HCT116 (cell line): Measurements from ENCODE around the gene INTS6L. TPM values are rescaled to one million over a fixed set of nuclear protein-coding genes. Genes with fewer than 3 reads are reported as not detected.

Source experiments
- ATAC-seq: fragments of 200-7000 bp; cut with Tn5 transposase; 2 replicates; pipeline ENCODE4 v1.9.1; 2020; ENCODE audit warnings: mild to moderate bottlenecking, moderate library complexity
- Bru-seq: library from RNA; stranded (reverse); fragments of 400-500 nt; gene quantifications from one replicate; lab custom pipeline; 2021; lab: Mats Ljungman, UMichigan
- BruChase-seq, 2 experiments: library from RNA; stranded (reverse); fragments of 400-500 nt; gene quantifications; one replicate each; lab custom pipeline; 2021; lab: Mats Ljungman, UMichigan
- BruUV-seq: library from RNA; stranded (reverse); fragments of 400-500 nt; replicated peaks from 2 replicates; lab custom pipeline; 2021; lab: Mats Ljungman, UMichigan
- CTCF ChIA-PET: fragments of 300-600 bp; sonication (Branson Sonifier 250); formaldehyde crosslinking; loops from one replicate; lab custom pipeline; 2021; ENCODE audit warnings: antibody characterized with exemption; lab: Charles Lee
- POLR2A ChIA-PET: fragments of 300-600, 350-600 bp; sonication (Branson Sonifier 250); formaldehyde crosslinking; loops from one replicate; lab custom pipeline; 2021; ENCODE audit warnings: antibody characterized with exemption; lab: Charles Lee
- RAD21 ChIA-PET, 2 experiments: fragments of 300-600 bp; sonication (Branson Sonifier 250); formaldehyde crosslinking; loops; one replicate each; lab custom pipeline; 2023; ENCODE audit warnings: low total read pairs in 2 of 2; ENCODE audit not compliant: uncharacterized antibody in 2 of 2, unreplicated experiment in 2 of 2, low non-redundant PET in 1 of 2; lab: Charles Lee
- DNase-seq: peaks from one replicate; pipeline ENCODE4 v3.0.0-alpha.2; 2010; ENCODE audit warnings: low read depth, low spot score
- H2AFZ ChIP-seq: fragments of 200-600 bp; shearing (Covaris generic), sonication (generic); 2 replicates; pipeline ENCODE4 v1.6.1; 2017; ENCODE audit warnings: low read depth, mixed run types, mixed read lengths, antibody characterized with exemption, low read length; ENCODE audit not compliant: poor library complexity, severe bottlenecking
- H3K27ac ChIP-seq: 2 replicates; pipeline ENCODE4 v1.5.1; 2012; ENCODE audit warnings: low read depth, low read length
- H3K27me3 ChIP-seq: fragments of 200-600 bp; sonication (generic); 2 replicates; pipeline ENCODE4 v1.6.1; 2016; ENCODE audit warnings: mixed run types, low read length, mixed read lengths; ENCODE audit not compliant: insufficient read depth
- H3K36me3 ChIP-seq, 2 experiments: fragments of 200-500 bp in 1 of 2; fragments of 200-600 bp in 1 of 2; sonication (Bioruptor generic) in 1 of 2; sonication (generic) in 1 of 2; 2 replicates each; pipeline versions ENCODE4 v1.5.1 to v1.6.1; 2014 to 2016; ENCODE audit warnings: low read length in 2 of 2, inconsistent platforms in 1 of 2, mixed read lengths in 1 of 2, mixed run types in 1 of 2; ENCODE audit not compliant: insufficient read depth in 2 of 2, control insufficient read depth in 1 of 2
- H3K4me1 ChIP-seq, 2 experiments: fragments of 200-600 bp in 1 of 2; sonication (generic) in 1 of 2; 2 replicates each; pipeline versions ENCODE4 v1.5.1 to v1.6.1; 2012 to 2017; ENCODE audit warnings: low read length in 2 of 2, inconsistent platforms in 1 of 2, mild to moderate bottlenecking in 1 of 2, mixed read lengths in 1 of 2, mixed run types in 1 of 2, moderate library complexity in 1 of 2; ENCODE audit not compliant: insufficient read depth in 2 of 2, control insufficient read depth in 1 of 2
- H3K4me2 ChIP-seq: fragments of 200-600 bp; sonication (generic); 2 replicates; pipeline ENCODE4 v1.6.1; 2017; ENCODE audit warnings: mixed run types, low read length, mixed read lengths
- H3K4me3 ChIP-seq, 2 experiments: fragments of 200-600 bp in 1 of 2; sonication (generic) in 1 of 2; replicated peaks in 1 of 2; 2 replicates each; pipeline ENCODE4 v1.5.1; 2011 to 2016; ENCODE audit warnings: low read length in 2 of 2, control low read depth in 1 of 2, low read depth in 1 of 2, mild to moderate bottlenecking in 1 of 2, mixed read lengths in 1 of 2, mixed run types in 1 of 2
- H3K79me2 ChIP-seq: fragments of 200-600 bp; sonication (generic); 2 replicates; pipeline ENCODE4 v1.6.1; 2017; ENCODE audit warnings: mild to moderate bottlenecking, mixed run types, low read length, moderate library complexity, mixed read lengths; ENCODE audit not compliant: insufficient read depth
- H3K9ac ChIP-seq: fragments of 200-600 bp; sonication (generic); 2 replicates; pipeline ENCODE4 v1.6.1; 2016; ENCODE audit warnings: low read length, mixed read lengths
- H3K9me2 ChIP-seq: fragments of 200-600 bp; sonication (generic), shearing (Covaris generic); 2 replicates; pipeline ENCODE4 v1.6.1; 2017; ENCODE audit warnings: mixed run types, mild to moderate bottlenecking, moderate library complexity; ENCODE audit not compliant: insufficient read depth
- H3K9me3 ChIP-seq, 2 experiments: fragments of 200-500 bp in 1 of 2; fragments of 200-600 bp in 1 of 2; sonication (Bioruptor generic) in 1 of 2; sonication (generic) in 1 of 2; 2 replicates each; pipeline ENCODE4 v1.6.1; 2014 to 2017; ENCODE audit warnings: low read length in 2 of 2, mixed read lengths in 2 of 2, inconsistent platforms in 1 of 2, low read depth in 1 of 2, mild to moderate bottlenecking in 1 of 2, mixed run types in 1 of 2, moderate library complexity in 1 of 2; ENCODE audit not compliant: control insufficient read depth in 1 of 2, insufficient read depth in 1 of 2
- H4K20me1 ChIP-seq: fragments of 200-600 bp; sonication (generic), shearing (Covaris generic); 2 replicates; pipeline ENCODE4 v1.6.1; 2017; ENCODE audit warnings: mixed run types, mild to moderate bottlenecking, moderate library complexity; ENCODE audit not compliant: insufficient read depth
- ATF3 ChIP-seq: IDR thresholded peaks from 2 replicates; pipeline ENCODE4 v1.6.1; 2012
- CBX3 ChIP-seq: IDR thresholded peaks from 2 replicates; pipeline ENCODE4 v1.6.1; 2012; ENCODE audit warnings: low read depth
- CEBPB ChIP-seq: IDR thresholded peaks from 2 replicates; pipeline ENCODE4 v1.6.1; 2012; ENCODE audit warnings: low read depth
- EGR1 ChIP-seq: IDR thresholded peaks from 2 replicates; pipeline ENCODE4 v1.6.1; 2012; ENCODE audit warnings: low read depth
- ELF1 ChIP-seq: IDR thresholded peaks from 2 replicates; pipeline ENCODE4 v1.6.1; 2012; ENCODE audit warnings: low read depth, borderline replicate concordance
- EZH2 ChIP-seq: fragments of 200-600 bp; sonication (generic); IDR thresholded peaks from 2 replicates; pipeline ENCODE4 v1.6.1; 2017; ENCODE audit warnings: antibody characterized with exemption, mixed run types
- EZH2phosphoT487 ChIP-seq: fragments of 200-600 bp; IDR thresholded peaks from 2 replicates; pipeline ENCODE4 v1.6.1; 2018; ENCODE audit warnings: antibody characterized with exemption, borderline replicate concordance
- FOSL1 ChIP-seq: IDR thresholded peaks from 2 replicates; pipeline ENCODE4 v1.6.1; 2012; ENCODE audit warnings: low read depth
- JUND ChIP-seq: IDR thresholded peaks from 2 replicates; pipeline ENCODE4 v1.6.1; 2012
- POLR2A ChIP-seq: IDR thresholded peaks from 2 replicates; pipeline ENCODE4 v1.7.0; 2011; ENCODE audit warnings: borderline replicate concordance; ENCODE audit not compliant: insufficient read depth, insufficient read length; ENCODE audit errors: extremely low read depth
- POLR2AphosphoS5 ChIP-seq: IDR thresholded peaks from 2 replicates; pipeline ENCODE4 v1.6.1; 2011; ENCODE audit warnings: mild to moderate bottlenecking, low read depth, low read length, moderate library complexity
- RAD21 ChIP-seq: IDR thresholded peaks from 2 replicates; pipeline ENCODE4 v1.6.1; 2012; ENCODE audit warnings: low read depth, mild to moderate bottlenecking
- REST ChIP-seq: IDR thresholded peaks from 2 replicates; pipeline ENCODE4 v1.6.1; 2012; ENCODE audit warnings: low read depth
- SIN3A ChIP-seq: IDR thresholded peaks from 2 replicates; pipeline ENCODE4 v1.6.1; 2012; ENCODE audit warnings: low read depth
- SP1 ChIP-seq: IDR thresholded peaks from 2 replicates; pipeline ENCODE4 v1.6.1; 2012; ENCODE audit warnings: low read depth
- SRF ChIP-seq: IDR thresholded peaks from 2 replicates; pipeline ENCODE4 v1.6.1; 2012; ENCODE audit warnings: low read depth
- TCF7L2 ChIP-seq: IDR thresholded peaks from 2 replicates; pipeline ENCODE4 v1.7.0; 2011; ENCODE audit warnings: borderline replicate concordance, inconsistent platforms; ENCODE audit not compliant: insufficient read depth, insufficient read length; ENCODE audit errors: extremely low read depth
- YY1 ChIP-seq: IDR thresholded peaks from 2 replicates; pipeline ENCODE4 v1.6.1; 2011; ENCODE audit warnings: low read length, low read depth, moderate library complexity, mild to moderate bottlenecking; ENCODE audit not compliant: insufficient replicate concordance; ENCODE audit errors: extremely low read depth
- ZBTB33 ChIP-seq: IDR thresholded peaks from 2 replicates; pipeline ENCODE4 v1.6.1; 2011; ENCODE audit warnings: mild to moderate bottlenecking, low read length, moderate library complexity; ENCODE audit not compliant: insufficient replicate concordance; ENCODE audit errors: extremely low read depth
- ZFX ChIP-seq: fragments of 450-650 bp; IDR thresholded peaks from 2 replicates; pipeline ENCODE4 v1.6.1; 2017
- ZNF274 ChIP-seq: fragments of 200-500 bp; sonication (Bioruptor generic); IDR thresholded peaks from 2 replicates; pipeline ENCODE4 v1.6.1; 2014; ENCODE audit warnings: mild to moderate bottlenecking, low read depth, low read length, inconsistent platforms
- intact Hi-C: fragments of 100-400 bp; cut with micrococcal nuclease; formaldehyde crosslinking; loops from 2 replicates; pipeline ENCODE4 v1.10.0; 2022
- long read RNA-seq: library from polyadenylated mRNA; unstranded; transcript quantifications from one replicate; pipeline ENCODE4 v2.0.0, GENCODE V29; 2021; ENCODE audit not compliant: unreplicated experiment
- polyA plus RNA-seq: library from polyadenylated mRNA; unstranded; fragments of >200 nt; gene quantifications from 2 replicates; pipeline ENCODE4 v1.2.1, GENCODE V29; 2012; ENCODE audit warnings: missing spikeins
- total RNA-seq: library from RNA; stranded (reverse); gene quantifications from one replicate; pipeline ENCODE4 v1.2.1, GENCODE V29; 2021; ENCODE audit not compliant: unreplicated experiment
- TF ChIP-seq, protein P1 (sequence below): IDR thresholded peaks from 2 replicates; pipeline ENCODE4 v1.6.1; 2012

INTS6L gene
- total RNA-seq, result 3.6 TPM
- polyA plus RNA-seq, result 1.5 and 1.8 TPM in 2 replicates
- percentile 44 among the genes with signal in this experiment for Bru-seq, nascent RNA
- percentile 48 among the genes with signal in this experiment for BruChase-seq, experiment 1, labeled RNA remaining after a 6-hour chase
- percentile 63 among the genes with signal in this experiment for BruChase-seq, experiment 2, labeled RNA remaining after a 2-hour chase
- long read RNA-seq, partial matches to known transcripts, result 1 of 3 reads
- long read RNA-seq, other reads (novel, unspliced or antisense), result 2 of 3 reads

DNA sequence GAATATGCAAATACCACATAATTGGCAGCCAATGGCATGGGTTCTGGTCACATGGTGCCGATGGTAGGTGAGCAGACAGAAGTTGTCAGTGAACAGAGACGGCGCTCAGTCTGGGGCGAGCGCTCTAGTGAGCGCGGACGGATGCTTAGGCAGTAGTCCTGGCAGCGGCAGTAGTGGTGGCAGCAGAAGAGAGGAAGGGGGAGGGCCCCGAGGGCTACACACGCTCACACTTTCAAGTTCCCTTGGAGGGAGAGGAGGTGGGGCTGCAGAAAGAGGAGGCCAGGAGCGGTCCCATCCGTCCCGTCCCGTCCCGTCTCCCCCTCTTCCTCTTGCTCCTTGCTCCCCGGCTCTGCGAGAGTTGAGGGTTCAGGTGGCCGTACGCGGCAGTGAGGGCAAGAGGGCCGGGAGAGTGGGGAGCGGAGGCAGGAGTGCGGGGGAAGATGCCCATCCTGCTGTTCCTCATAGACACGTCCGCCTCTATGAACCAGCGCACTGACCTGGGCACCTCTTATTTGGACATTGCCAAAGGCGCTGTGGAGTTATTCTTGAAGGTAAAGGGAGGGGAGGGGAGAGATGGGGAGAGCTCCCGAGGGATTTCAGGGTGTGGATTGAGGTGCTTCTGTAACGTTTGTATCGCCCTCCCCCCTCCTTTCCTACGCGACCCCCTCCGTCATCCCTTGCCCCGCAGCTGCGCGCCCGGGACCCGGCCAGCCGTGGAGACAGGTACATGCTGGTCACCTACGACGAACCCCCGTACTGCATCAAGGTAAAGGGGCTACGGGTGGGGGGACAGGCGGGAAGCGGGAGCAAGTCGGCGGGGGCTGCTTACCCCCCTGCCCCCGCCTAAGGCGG lies at the start of gene INTS6L:
Gene INTS6L (plus strand): TSS at position 108 of the 852 bp plus-strand sequence. CDS start 333 bp downstream, at position 441.
- peak within 1 kb of the TSS; percentile 46 for H3K27ac ChIP-seq
- no peaks in the 10 kb centered on the region for H3K36me3 ChIP-seq
- H3K9me3 ChIP-seq, result no peaks in the 10 kb centered on the region
- ChIA-PET POLR2A (no interaction called here), RAD21 (no interaction called here), CTCF (no interaction called here)
- H3K79me2 ChIP-seq, result no peaks in the 10 kb centered on the region
- peaks cover 0 to 11% of the 10 kb centered on the region in 2 experiments; a peak in 1 of 4 replicates for H3K4me1 ChIP-seq
- BruUV-seq, result no TSS peak
- peak within 1 kb of the TSS; percentile 53 for H3K9ac ChIP-seq
- H4K20me1 ChIP-seq, result no peaks in the 10 kb centered on the region
- intact Hi-C loops, result no loop called here
- no peaks in the 10 kb centered on the region for H3K27me3 ChIP-seq
- peak within 1 kb of the TSS; percentile 84 for H3K4me2 ChIP-seq
- H3K4me3 ChIP-seq, result peak within 1 kb of the TSS; percentile 53 to 64
- ATAC-seq (peak; percentile 73), DNase-seq (peak; percentile 67)
- H2AFZ ChIP-seq, result peak within 1 kb of the TSS; percentile 74
- H3K9me2 ChIP-seq, result no peaks in the 10 kb centered on the region
- TF ChIP-seq, protein P1, sequence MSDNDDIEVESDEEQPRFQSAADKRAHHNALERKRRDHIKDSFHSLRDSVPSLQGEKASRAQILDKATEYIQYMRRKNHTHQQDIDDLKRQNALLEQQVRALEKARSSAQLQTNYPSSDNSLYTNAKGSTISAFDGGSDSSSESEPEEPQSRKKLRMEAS, result peak; percentile 50
- TF ChIP-seq ATF3 (no peak), SP1 (no peak), SIN3A (peak; percentile 65; the same call in 1 of the 2 replicates), ELF1 (no peak), REST (no peak), TCF7L2 (no peak), POLR2A (peak; percentile 83), ZNF274 (no peak), CBX3 (no peak), ZFX (no peak), CEBPB (no peak), POLR2AphosphoS5 (peak; percentile 96), FOSL1 (no peak), JUND (no peak), ZBTB33 (no peak), EZH2phosphoT487 (no peak), EZH2 (no peak), RAD21 (no peak), YY1 (no peak), EGR1 (no peak), SRF (no peak)
